HepG2 (cell line): ENCODE measurements around the gene SPIRE1. TPM values are rescaled to one million over a fixed set of nuclear protein-coding genes. Genes with fewer than 3 reads are reported as not detected.

ENCODE experiments used
- ATAC-seq: fragments of 200-7000 bp; cut with Tn5 transposase; 3 replicates; pipeline ENCODE4 v1.9.1; 2020; ENCODE audit warnings: mild to moderate bottlenecking, moderate library complexity
- BruUV-seq: library from RNA; stranded (reverse); fragments of 400-500 nt; replicated peaks from 2 replicates; lab custom pipeline; 2021; lab: Mats Ljungman, UMichigan
- CTCF ChIA-PET: fragments of 300-600 bp; formaldehyde crosslinking; extraction: SDS; loops from one replicate; lab custom pipeline; 2021; ENCODE audit warnings: low total read pairs, inconsistent platforms, low intra/inter-chr PET ratio; lab: Yijun Ruan, JAX
- POLR2A ChIA-PET: fragments of 350-600 bp; sonication (Branson Sonifier 250); formaldehyde crosslinking; loops from one replicate; lab custom pipeline; 2020; ENCODE audit warnings: antibody characterized with exemption, inconsistent platforms; lab: Yijun Ruan, JAX
- DNase-seq: peaks from one replicate; pipeline ENCODE4 v3.0.0-alpha.2; 2015; ENCODE audit warnings: low spot score
- FAIRE-seq: peaks from 3 replicates; lab custom pipeline; 2011; peaks lifted over from hg19 to GRCh38; lab: Jason Lieb, UNC
- H2AFZ ChIP-seq: one replicate; pipeline ENCODE4 v1.6.1; 2011; ENCODE audit warnings: low read length, inconsistent platforms
- H3K27ac ChIP-seq: fragments of 300-600 bp; 3 replicates; pipeline ENCODE4 v1.8.0; 2011; ENCODE audit warnings: mixed run types, mild to moderate bottlenecking, mixed read lengths, low read length, inconsistent platforms; ENCODE audit not compliant: insufficient read depth; ENCODE audit errors: extremely low read length
- H3K27me3 ChIP-seq, 2 experiments: fragments of 200-600 bp in 1 of 2; 2 replicates in 1 of 2; 3 replicates in 1 of 2; pipeline versions ENCODE4 v1.6.0 to v1.8.0; 2011; ENCODE audit warnings: low read length in 2 of 2, mild to moderate bottlenecking in 2 of 2, moderate library complexity in 2 of 2, inconsistent platforms in 1 of 2; ENCODE audit not compliant: insufficient read depth in 2 of 2, control insufficient read depth in 1 of 2
- H3K36me3 ChIP-seq, 2 experiments: fragments of 200-600 bp in 1 of 2; replicated peaks in 1 of 2; 2 replicates in 1 of 2; 3 replicates in 1 of 2; pipeline versions ENCODE4 v1.5.1 to v1.8.0; 2011; ENCODE audit warnings: low read length in 2 of 2, inconsistent platforms in 1 of 2; ENCODE audit not compliant: insufficient read depth in 2 of 2, control insufficient read depth in 1 of 2
- H3K4me1 ChIP-seq: 2 replicates; pipeline ENCODE4 v1.5.1; 2012; ENCODE audit warnings: low read length, inconsistent platforms; ENCODE audit not compliant: insufficient read depth
- H3K4me2 ChIP-seq: 2 replicates; pipeline ENCODE4 v1.6.0; 2011; ENCODE audit warnings: low read depth, low read length, inconsistent platforms
- H3K4me3 ChIP-seq, 3 experiments: fragments of 200-600 bp in 1 of 3; sonication (generic), shearing (Covaris generic) in 1 of 3; replicated peaks in 1 of 3; 2 replicates each; pipeline ENCODE4 v1.5.1; 2011 to 2016; ENCODE audit warnings: low read length in 3 of 3, inconsistent platforms in 2 of 3, low read depth in 2 of 3, mild to moderate bottlenecking in 2 of 3, control low read depth in 1 of 3, mixed read lengths in 1 of 3; ENCODE audit not compliant: insufficient read depth in 1 of 3
- H3K79me2 ChIP-seq: one replicate; pipeline ENCODE4 v1.6.1; 2011; ENCODE audit warnings: low read length, inconsistent platforms; ENCODE audit not compliant: insufficient read depth
- H3K9ac ChIP-seq: 2 replicates; pipeline ENCODE4 v1.6.0; 2011; ENCODE audit warnings: mild to moderate bottlenecking, low read depth, low read length, inconsistent platforms; ENCODE audit not compliant: insufficient read depth
- H3K9me3 ChIP-seq: 2 replicates; pipeline ENCODE4 v1.5.1; 2012; ENCODE audit warnings: mild to moderate bottlenecking, low read length
- H4K20me1 ChIP-seq: 2 replicates; pipeline ENCODE4 v1.6.0; 2011; ENCODE audit warnings: inconsistent platforms, mild to moderate bottlenecking, low read length, moderate library complexity; ENCODE audit not compliant: insufficient read depth
- ETV6 ChIP-seq: sonication (generic); formaldehyde crosslinking; conservative IDR thresholded peaks from 2 replicates; pipeline ENCODE4 v1.4.0; 2020; ENCODE audit warnings: missing genetic modification reagents
- EZH2 ChIP-seq: conservative IDR thresholded peaks from 2 replicates; pipeline ENCODE4 v1.6.1; 2012; ENCODE audit warnings: mild to moderate bottlenecking, low read depth, low read length, moderate library complexity
- HNF1B ChIP-seq: sonication (generic); formaldehyde crosslinking; IDR thresholded peaks from 2 replicates; pipeline ENCODE4 v1.5.1; 2020; ENCODE audit warnings: mild to moderate bottlenecking, moderate library complexity, missing genetic modification reagents
- MAFK ChIP-seq, 2 experiments: IDR thresholded peaks in 1 of 2; conservative IDR thresholded peaks in 1 of 2; 2 replicates each; pipeline ENCODE4 v1.6.1; 2011; ENCODE audit warnings: improper control_type of control experiment in 2 of 2, low read length in 2 of 2
- MYC ChIP-seq: sonication (generic); formaldehyde crosslinking; IDR thresholded peaks from 2 replicates; pipeline ENCODE4 v1.9.0; 2021; ENCODE audit warnings: missing genetic modification reagents, borderline replicate concordance
- NFYB ChIP-seq: sonication (generic); formaldehyde crosslinking; IDR thresholded peaks from 2 replicates; pipeline ENCODE4 v1.4.0; 2020; ENCODE audit warnings: missing genetic modification reagents
- SRF ChIP-seq: IDR thresholded peaks from 2 replicates; pipeline ENCODE4 v1.6.1; 2011; ENCODE audit warnings: mild to moderate bottlenecking, low read depth, low read length, moderate library complexity
- YEATS4 ChIP-seq: sonication (generic); formaldehyde crosslinking; IDR thresholded peaks from 2 replicates; pipeline ENCODE4 v1.4.0; 2020; ENCODE audit warnings: missing genetic modification reagents, borderline replicate concordance
- ZNF10 ChIP-seq: sonication (generic); formaldehyde crosslinking; IDR thresholded peaks from 2 replicates; pipeline ENCODE4 v1.4.0; 2020; ENCODE audit warnings: mild to moderate bottlenecking, low read depth, missing genetic modification reagents, borderline replicate concordance
- ZNF317 ChIP-seq: sonication (generic); formaldehyde crosslinking; IDR thresholded peaks from 2 replicates; pipeline ENCODE4 v1.5.0; 2020; ENCODE audit warnings: mild to moderate bottlenecking, missing genetic modification reagents
- ZNF337 ChIP-seq: sonication (generic); formaldehyde crosslinking; IDR thresholded peaks from 2 replicates; pipeline ENCODE4 v1.5.1; 2020; ENCODE audit warnings: missing genetic modification reagents, low read depth, mild to moderate bottlenecking, borderline replicate concordance
- ZNF547 ChIP-seq: sonication (generic); formaldehyde crosslinking; IDR thresholded peaks from 2 replicates; pipeline ENCODE4 v1.5.1; 2020; ENCODE audit warnings: mild to moderate bottlenecking, missing genetic modification reagents
- ZNF773 ChIP-seq: sonication (generic); formaldehyde crosslinking; IDR thresholded peaks from 2 replicates; pipeline ENCODE4 v1.4.0; 2020; ENCODE audit warnings: missing genetic modification reagents, borderline replicate concordance
- WGBS: methylation state at CpG from one replicate; pipeline ENCODE4 v1.1.6; 2017; ENCODE audit warnings: low lambda C conversion rate; 5-methylcytosine and 5-hydroxymethylcytosine counted together
- in situ Hi-C: cut with HindIII; loops from 2 replicates; pipeline ENCODE4 v1.10.0; 2017; ENCODE audit warnings: low pct_unique_long_range_greater_than_20kb; ENCODE audit not compliant: extremely low pct_ligation_motif_present
- intact Hi-C: fragments of 100-400 bp; cut with micrococcal nuclease; formaldehyde crosslinking; loops from one replicate; pipeline ENCODE4 v1.10.0; 2022; ENCODE audit not compliant: unreplicated experiment
- polyA plus RNA-seq, 8 experiments: library from polyadenylated mRNA; depleted of rRNA in 3 of 8; stranded (reverse) in 7 of 8; unstranded in 1 of 8; fragments of >200 nt; fragmentation: Illumina TruSeq in 4 of 8; extraction: Trizol in 4 of 8; gene quantifications; 2 replicates each; pipeline versions ENCODE4 v1.2.1 to v1.2.3, GENCODE V29; 2011 to 2016; ENCODE audit warnings: low read depth in 4 of 8, missing spikeins in 1 of 8, mixed read lengths in 1 of 8; ENCODE audit not compliant: insufficient read depth in 1 of 8
- total RNA-seq, 5 experiments: library from RNA; depleted of rRNA; stranded (reverse); fragments of >200 nt; fragmentation: Illumina TruSeq; extraction: Trizol; gene quantifications; 2 replicates each; pipeline ENCODE4 v1.2.3, GENCODE V29; 2016; ENCODE audit warnings: low read depth in 1 of 5
- TF ChIP-seq, protein P1 (sequence below): sonication (generic); formaldehyde crosslinking; IDR thresholded peaks from 2 replicates; pipeline ENCODE4 v1.8.1; 2022; ENCODE audit warnings: mild to moderate bottlenecking, missing genetic modification reagents
- TF ChIP-seq, protein P2 (sequence below): sonication (generic); formaldehyde crosslinking; IDR thresholded peaks from 2 replicates; pipeline ENCODE4 v1.8.0; 2022; ENCODE audit warnings: missing genetic modification reagents, mild to moderate bottlenecking, moderate library complexity, borderline replicate concordance
- TF ChIP-seq, protein P3 (sequence below), 2 experiments: sonication (generic) in 1 of 2; formaldehyde crosslinking in 1 of 2; IDR thresholded peaks; 2 replicates each; pipeline versions ENCODE4 v1.4.0 to v1.6.1; 2018 to 2020; ENCODE audit warnings: missing genetic modification reagents in 2 of 2, borderline replicate concordance in 1 of 2, low read depth in 1 of 2, mild to moderate bottlenecking in 1 of 2, missing biosample characterization in 1 of 2

Gene SPIRE1
- total and polyA plus RNA-seq, 2 of the 13 experiments (the other 11 are each of a cell fraction or from before 2014, with no cell fraction given), result 9.9 to 21.3 TPM

- ChIA-PET POLR2A (no interaction called here), CTCF (no interaction called here)
- in situ Hi-C loops, result no loop called here
- WGBS, result 96% methylated on average over 7 of the region's 7 CpGs
- Histone ChIP-seq H3K4me3 (no peak overlapping the region), H3K4me1 (peaks cover 11% of the 10 kb centered on the region), H3K9ac (no peak overlapping the region), H3K36me3 (peaks cover 2% of the 10 kb centered on the region in 2 experiments; a peak in 3 of 5 replicates), H3K27me3 (no peaks in the 10 kb centered on the region), H4K20me1 (no peaks in the 10 kb centered on the region), H2AFZ (no peak overlapping the region), H3K79me2 (no peaks in the 10 kb centered on the region), H3K27ac (no peak overlapping the region), H3K9me3 (no peaks in the 10 kb centered on the region), H3K4me2 (no peak overlapping the region)
- BruUV-seq, result no TSS peak
- ATAC-seq (no peak), DNase-seq (no peak), FAIRE-seq (no peak)
- intact Hi-C loops, result no loop called here
- TF ChIP-seq YEATS4 (no peak), HNF1B (CRISPR knock-in tag) (no peak), SRF (no peak), MYC (CRISPR knock-in tag) (no peak), ETV6 (no peak), EZH2 (no peak), ZNF337 (CRISPR knock-in tag) (no peak), NFYB (CRISPR knock-in tag) (no peak), MAFK (conservative IDR thresholded peaks at IDR 0.05 in 1 of 2, IDR thresholded peaks at IDR 0.05 in 1 of 2; ENCODE audit: low read length in 2 of 2) (no peak), ZNF547 (CRISPR knock-in tag) (no peak), ZNF773 (CRISPR knock-in tag) (no peak), ZNF10 (CRISPR knock-in tag) (no peak), ZNF317 (CRISPR knock-in tag) (no peak)
- TF ChIP-seq, protein P1, sequence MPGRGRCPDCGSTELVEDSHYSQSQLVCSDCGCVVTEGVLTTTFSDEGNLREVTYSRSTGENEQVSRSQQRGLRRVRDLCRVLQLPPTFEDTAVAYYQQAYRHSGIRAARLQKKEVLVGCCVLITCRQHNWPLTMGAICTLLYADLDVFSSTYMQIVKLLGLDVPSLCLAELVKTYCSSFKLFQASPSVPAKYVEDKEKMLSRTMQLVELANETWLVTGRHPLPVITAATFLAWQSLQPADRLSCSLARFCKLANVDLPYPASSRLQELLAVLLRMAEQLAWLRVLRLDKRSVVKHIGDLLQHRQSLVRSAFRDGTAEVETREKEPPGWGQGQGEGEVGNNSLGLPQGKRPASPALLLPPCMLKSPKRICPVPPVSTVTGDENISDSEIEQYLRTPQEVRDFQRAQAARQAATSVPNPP (CRISPR knock-in tag), result no peak
- TF ChIP-seq, protein P2, sequence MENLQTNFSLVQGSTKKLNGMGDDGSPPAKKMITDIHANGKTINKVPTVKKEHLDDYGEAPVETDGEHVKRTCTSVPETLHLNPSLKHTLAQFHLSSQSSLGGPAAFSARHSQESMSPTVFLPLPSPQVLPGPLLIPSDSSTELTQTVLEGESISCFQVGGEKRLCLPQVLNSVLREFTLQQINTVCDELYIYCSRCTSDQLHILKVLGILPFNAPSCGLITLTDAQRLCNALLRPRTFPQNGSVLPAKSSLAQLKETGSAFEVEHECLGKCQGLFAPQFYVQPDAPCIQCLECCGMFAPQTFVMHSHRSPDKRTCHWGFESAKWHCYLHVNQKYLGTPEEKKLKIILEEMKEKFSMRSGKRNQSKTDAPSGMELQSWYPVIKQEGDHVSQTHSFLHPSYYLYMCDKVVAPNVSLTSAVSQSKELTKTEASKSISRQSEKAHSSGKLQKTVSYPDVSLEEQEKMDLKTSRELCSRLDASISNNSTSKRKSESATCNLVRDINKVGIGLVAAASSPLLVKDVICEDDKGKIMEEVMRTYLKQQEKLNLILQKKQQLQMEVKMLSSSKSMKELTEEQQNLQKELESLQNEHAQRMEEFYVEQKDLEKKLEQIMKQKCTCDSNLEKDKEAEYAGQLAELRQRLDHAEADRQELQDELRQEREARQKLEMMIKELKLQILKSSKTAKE (CRISPR knock-in tag), result no peak
- TF ChIP-seq, protein P3, sequence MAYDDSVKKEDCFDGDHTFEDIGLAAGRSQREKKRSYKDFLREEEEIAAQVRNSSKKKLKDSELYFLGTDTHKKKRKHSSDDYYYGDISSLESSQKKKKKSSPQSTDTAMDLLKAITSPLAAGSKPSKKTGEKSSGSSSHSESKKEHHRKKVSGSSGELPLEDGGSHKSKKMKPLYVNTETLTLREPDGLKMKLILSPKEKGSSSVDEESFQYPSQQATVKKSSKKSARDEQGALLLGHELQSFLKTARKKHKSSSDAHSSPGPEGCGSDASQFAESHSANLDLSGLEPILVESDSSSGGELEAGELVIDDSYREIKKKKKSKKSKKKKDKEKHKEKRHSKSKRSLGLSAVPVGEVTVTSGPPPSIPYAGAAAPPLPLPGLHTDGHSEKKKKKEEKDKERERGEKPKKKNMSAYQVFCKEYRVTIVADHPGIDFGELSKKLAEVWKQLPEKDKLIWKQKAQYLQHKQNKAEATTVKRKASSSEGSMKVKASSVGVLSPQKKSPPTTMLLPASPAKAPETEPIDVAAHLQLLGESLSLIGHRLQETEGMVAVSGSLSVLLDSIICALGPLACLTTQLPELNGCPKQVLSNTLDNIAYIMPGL (CRISPR knock-in tag; IDR thresholded peaks at IDR 0.05; ENCODE audit: borderline replicate concordance in 1 of 2, low read depth in 1 of 2), result no peak
Measured at GRCh38 chr18:12455496-12455895, 202.4 kb downstream of the SPIRE1 start.
